OCI-LY3 (cell line): Measurements from ENCODE around the gene ADGRG6.

Experiments used
- CTCF ChIP-seq: fragments of 200-600, 300-600 bp; sonication (generic); IDR thresholded peaks from 2 replicates; pipeline ENCODE4 v1.5.1; 2014; ENCODE audit warnings: antibody characterized with exemption, low read length, low read depth
- EZH2phosphoT487 ChIP-seq: fragments of 200-600 bp; shearing (Covaris generic); IDR thresholded peaks from 2 replicates; pipeline ENCODE4 v1.6.1; 2018; ENCODE audit warnings: antibody characterized with exemption, mixed run types, low read depth

- TF ChIP-seq CTCF (no peak), EZH2phosphoT487 (no peak)
Measured at GRCh38 chr6:142332393-142333098, 30.7 kb downstream of the ADGRG6 start.
